HG03378 (cell line): ENCODE data around the gene BPIFA2.
"Not testable (repeated sequence)": the region's sequence is repeated elsewhere in the genome, so short reads cannot be mapped to it uniquely, and the experiment has no call there.

Experiments used
- ATAC-seq: cut with Tn5 transposase; IDR thresholded peaks from one replicate; pipeline ENCODE4 v1.9.1; 2021; ENCODE audit warnings: mild to moderate bottlenecking, moderate library complexity; ENCODE audit not compliant: unreplicated experiment

BPIFA2 gene

DNA sequence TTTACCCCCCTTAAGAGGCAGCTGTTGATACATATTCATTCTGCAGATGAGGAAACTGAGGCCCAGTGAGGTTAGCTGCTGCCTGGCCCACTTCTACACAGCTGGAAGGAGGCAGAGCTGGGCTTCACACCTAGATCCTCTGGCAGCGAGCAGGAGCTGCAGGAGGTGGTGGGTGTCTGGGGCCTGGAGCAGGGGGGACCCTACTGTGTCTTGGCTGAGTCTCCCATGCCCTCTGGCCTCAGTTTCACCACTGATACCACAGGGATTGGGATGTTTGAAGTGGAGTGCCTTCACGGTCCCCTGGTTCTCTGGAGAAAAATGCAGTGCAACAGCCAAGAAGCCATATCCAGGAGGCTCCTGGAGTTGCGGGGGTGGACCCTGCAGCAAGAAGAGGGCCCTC, 8.2 kb upstream of the BPIFA2 start:
- no peak for ATAC-seq

GRCh38 chr20:33160681-33161080, 7.3 kb upstream of the BPIFA2 start:
- ATAC-seq, result no peak

- no peak for ATAC-seq
Observed at GRCh38 chr20:33162313-33162712, 5.6 kb upstream of the BPIFA2 start.

GRCh38 chr20:33162753-33163152, 5.2 kb upstream of the BPIFA2 start:
- no peak for ATAC-seq

DNA sequence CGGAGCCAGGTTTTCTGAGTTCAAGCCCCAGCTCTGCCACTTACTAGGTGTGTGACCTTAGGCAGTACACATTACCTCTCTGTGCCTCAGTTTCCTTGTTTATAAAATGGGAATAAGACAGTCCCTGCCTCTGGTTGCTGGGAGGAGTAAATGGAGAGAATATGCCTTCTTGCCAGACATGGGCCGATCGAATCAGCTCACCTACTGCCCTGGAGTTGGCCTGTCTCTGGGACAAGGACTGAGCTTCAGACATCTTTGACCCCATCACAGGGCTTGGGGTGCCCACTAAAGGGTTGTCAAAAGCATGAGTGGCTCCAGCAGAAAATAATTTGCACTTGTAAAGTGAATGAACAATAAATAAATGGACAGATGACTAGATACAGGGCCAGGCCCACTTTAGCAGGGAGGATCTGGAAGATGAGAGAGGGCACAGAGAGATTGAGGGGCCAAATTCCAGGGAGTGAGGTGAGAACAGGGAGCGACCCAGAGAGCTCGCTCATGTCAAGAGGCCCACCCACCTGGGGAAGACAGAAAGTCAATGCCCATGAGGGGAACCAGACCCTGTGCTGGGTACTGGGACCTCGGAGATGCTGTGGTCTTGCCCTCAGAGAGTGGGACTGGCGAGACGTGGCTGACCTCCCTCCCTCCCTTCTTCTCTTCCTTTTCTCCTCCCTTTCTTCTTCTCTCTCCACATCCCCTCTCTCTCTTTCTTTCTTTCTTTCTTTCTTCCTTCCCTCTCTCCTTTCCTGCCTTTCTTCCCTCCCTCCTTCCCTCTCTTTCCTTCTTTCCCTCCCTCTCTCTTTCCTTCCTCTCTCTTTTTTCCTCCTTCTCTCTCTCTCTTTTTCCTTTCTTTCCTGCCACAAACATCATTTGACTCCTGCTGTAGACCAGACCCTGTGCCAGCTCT, 3.9 kb upstream of the BPIFA2 start:
- ATAC-seq, result no peak

DNA sequence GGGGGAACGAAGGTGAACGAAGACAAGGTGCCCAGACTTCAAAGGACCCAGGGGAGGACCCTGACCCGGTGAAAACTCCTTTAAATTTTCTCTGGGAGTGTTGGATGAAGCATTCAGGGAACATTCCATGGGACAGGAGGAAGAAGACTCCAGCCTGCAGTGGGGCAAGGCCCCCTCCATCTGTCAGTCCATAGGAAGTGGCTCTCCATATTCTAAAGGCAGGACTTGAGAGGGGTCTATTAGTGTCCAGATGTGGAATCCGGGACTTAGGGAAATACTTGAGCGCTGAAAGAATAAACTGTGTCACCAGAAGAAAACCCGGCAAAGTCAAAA, 3.2 kb upstream of the BPIFA2 start:
- no peak for ATAC-seq

- ATAC-seq, result no peak
Observed at GRCh38 chr20:33165416-33166055, 2.4 kb upstream of the BPIFA2 start.

DNA sequence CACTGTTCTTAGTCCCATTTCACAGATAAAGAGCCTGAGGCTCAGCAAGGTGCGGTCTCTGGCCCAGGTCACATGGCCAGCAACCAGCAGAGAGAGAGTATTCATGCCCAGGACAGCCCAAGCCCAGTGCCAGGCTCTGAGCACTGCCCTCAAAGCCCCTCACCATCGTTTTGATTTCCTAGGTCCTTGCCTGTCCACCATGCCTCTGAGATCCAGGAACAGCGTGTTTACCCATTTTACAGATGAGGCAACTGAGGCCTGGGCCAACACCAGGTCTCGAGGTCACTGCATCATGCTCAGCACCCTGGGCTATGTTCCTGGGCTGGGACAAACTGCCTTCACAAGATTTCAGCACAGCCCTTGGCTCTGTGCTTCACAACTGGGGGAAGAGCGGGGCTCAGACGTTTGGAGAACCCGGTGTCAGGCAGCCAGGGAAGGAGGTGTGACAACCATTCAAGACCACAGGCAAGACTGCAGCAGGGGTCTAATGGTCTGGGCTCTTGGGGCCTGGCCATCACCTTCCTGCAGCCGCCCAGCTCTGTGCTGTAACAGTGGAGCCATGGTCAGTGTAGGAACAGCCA, 1.3 kb upstream of the BPIFA2 start:
- no peak for ATAC-seq

DNA sequence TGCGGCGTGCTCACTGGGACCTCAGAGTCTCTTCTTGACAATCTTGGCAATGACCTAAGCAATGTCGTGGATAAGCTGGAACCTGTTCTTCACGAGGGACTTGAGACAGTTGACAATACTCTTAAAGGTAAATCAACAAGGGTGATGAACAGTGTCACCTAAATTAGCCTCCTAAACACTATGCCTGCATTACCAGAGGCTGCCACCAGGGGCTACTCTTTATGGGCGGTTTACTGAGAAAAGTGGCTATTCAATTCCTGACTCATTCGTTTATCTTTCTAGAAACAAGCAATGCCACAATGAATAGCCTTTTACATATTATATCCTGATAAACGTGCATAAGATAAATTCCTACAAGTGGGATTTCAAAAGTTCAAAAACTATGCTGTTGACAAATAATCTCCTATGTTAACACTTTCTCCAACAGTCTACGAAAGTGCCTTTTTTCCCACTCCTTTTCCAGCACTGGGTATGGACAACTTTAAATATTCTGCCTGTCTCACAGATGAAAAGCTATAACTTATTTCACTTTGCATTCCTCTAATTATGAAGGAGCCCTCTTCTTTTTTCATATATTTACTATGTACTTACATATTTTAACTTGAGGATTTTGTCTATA, 1.3 kb downstream of the BPIFA2 start:
- ATAC-seq, result no peak

DNA sequence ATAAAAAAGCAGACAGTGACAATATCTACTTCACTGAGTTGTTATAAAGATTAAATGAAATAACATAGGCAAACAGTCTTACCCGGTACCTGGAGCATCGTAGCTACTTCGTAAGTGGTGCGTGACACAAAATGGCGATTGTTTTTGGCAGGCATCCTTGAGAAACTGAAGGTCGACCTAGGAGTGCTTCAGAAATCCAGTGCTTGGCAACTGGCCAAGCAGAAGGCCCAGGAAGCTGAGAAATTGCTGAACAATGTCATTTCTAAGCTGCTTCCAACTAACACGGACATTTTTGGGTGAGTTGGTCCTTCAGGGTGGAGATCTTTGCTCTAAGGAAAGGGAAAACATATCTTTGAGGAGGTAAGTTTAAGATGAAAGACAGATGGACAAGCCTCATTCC, 4.8 kb downstream of the BPIFA2 start:
- no peak for ATAC-seq

DNA sequence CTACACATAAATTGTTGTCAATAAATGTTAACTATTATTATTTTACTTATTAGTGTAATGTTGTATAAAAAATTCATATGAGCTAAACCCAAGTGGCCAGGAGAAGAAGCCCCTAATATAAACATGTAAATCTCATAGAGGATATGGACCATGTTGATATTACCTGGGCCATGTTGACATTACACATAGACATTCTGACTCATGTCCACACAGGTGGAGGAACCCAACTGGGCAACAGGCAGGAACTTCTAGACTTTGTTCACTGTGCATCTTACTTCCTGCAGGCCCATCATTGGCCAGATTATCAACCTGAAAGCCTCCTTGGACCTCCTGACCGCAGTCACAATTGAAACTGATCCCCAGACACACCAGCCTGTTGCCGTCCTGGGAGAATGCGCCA, 7.2 kb downstream of the BPIFA2 start:
- no peak for ATAC-seq

- no peak for ATAC-seq
Observed at GRCh38 chr20:33176101-33176500, 8.1 kb downstream of the BPIFA2 start.

- no peak for ATAC-seq
Observed at GRCh38 chr20:33177866-33178265, 9.9 kb downstream of the BPIFA2 start.

DNA sequence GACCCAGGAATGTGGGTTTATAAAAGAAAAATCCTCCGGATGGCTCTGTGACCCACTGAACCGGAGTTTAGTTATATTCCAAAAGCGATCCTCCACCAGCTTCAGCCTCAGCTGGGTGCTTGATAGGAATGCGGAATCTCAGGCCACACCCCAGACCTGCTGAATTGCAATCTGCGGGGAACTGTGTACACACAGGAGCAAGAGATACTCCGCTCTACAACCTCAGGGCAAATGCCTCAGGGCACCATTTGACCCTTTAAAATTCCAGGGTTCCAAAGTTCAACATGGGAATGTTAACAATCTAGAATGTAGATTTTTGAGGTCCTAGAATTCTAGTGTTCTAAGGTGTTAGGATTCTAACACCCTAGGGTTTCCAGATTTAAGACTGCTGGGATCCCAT, 10.8 kb downstream of the BPIFA2 start:
- ATAC-seq, result no peak

- no peak for ATAC-seq
Observed at GRCh38 chr20:33180169-33180568, 12.2 kb downstream of the BPIFA2 start.

DNA sequence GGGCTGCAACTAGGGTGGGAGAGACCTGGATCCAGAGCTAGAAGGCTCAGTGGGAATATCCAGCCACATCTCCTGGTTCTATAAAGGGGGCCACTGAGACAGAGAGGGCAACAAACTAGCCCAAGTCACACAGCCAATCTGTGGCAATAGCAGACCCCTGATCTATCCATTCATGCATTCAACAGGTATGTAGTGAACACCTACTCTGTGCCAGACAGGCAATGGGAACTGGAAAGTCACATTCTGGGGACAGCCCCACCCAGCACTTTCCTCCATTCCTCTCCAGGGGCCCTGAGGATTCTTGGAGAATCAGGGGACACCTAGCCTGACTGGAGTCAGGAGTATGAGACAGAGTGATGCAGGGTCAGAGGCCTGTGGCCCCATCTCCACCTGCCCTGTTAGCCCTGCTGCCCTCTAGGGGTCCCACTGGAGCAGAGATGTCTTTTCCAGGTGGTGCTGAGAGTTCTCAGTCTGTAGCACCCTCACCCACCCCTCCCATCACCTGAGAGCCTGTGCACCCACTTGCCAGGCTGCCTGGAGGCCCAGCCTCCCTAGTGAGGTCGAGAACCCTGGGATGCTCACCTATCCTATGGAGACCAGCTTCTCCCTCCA, 13.6 kb downstream of the BPIFA2 start:
- ATAC-seq, result no peak

DNA sequence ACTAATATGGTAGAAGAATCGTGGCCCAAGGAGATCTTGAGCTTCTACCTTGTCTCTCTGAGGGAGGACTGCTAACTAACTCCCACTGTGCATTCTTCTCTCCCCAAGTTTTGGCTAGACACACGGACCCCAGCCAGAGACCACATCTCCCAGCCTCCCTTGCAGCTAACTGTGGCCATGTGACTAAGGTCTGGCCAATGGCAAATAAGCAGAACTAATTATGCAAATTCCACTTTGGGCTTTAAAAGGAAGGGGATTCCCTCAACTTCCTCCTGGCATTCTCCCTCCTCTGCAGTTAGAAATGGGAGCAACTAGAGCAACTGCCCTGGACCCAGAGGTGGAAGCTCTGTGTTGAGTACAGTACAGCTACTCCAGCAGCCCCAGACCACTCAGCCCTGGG, 15.4 kb downstream of the BPIFA2 start:
- ATAC-seq, result no peak

GRCh38 chr20:33185031-33185590, 17.2 kb downstream of the BPIFA2 start:
- ATAC-seq, result not testable (repeated sequence)

GRCh38 chr20:33187491-33187890, 19.5 kb downstream of the BPIFA2 start:
- ATAC-seq, result no peak

GRCh38 chr20:33188421-33188820, 20.5 kb downstream of the BPIFA2 start:
- ATAC-seq, result no peak

DNA sequence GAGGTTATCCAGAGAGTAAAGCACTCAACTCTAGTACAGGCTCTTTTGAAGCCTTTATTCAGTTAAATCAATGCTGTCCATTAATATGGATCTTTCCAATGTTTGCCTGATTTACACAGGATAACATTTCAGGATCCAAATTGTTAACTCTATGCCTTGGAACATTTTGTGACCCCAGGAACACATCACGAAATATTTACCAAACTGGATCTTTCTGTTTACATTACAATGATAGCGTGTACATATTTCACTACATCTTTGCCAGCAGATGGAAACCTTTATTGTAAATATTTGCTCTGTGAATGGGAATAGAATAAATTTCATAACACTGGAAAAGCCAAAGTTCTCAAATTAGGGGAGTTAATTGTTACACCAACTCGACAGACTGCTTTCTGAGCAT, 23.5 kb downstream of the BPIFA2 start:
- ATAC-seq, result no peak
